Endothelial cell of umbilical vein (primary cell): ENCODE data around the gene GULP1. TPM values are rescaled to one million over a fixed set of nuclear protein-coding genes. Genes with fewer than 3 reads are reported as not detected.
"Not testable (repeated sequence)": the region's sequence is repeated elsewhere in the genome, so short reads cannot be mapped to it uniquely, and the experiment has no call there.

Experiments used
- BruUV-seq: library from RNA; stranded (reverse); fragments of 400-500 nt; replicated peaks from 2 replicates; lab custom pipeline; 2021; lab: Mats Ljungman, UMichigan
- CTCF ChIA-PET: fragments of 300-600, 350-600 bp; sonication (Branson Sonifier 250); formaldehyde crosslinking; loops from one replicate; lab custom pipeline; 2021; ENCODE audit warnings: antibody characterized with exemption, inconsistent platforms; lab: Charles Lee
- POLR2A ChIA-PET: fragments of 300-600, 350-600 bp; sonication (Branson Sonifier 250); formaldehyde crosslinking; loops from one replicate; lab custom pipeline; 2021; ENCODE audit warnings: antibody characterized with exemption, inconsistent platforms; lab: Charles Lee
- DNase-seq: peaks from one replicate; pipeline ENCODE4 v3.0.0-alpha.2; 2011; ENCODE audit warnings: low read depth, low spot score
- FAIRE-seq: peaks from 2 replicates; lab custom pipeline; 2011; peaks lifted over from hg19 to GRCh38; lab: Jason Lieb, UNC
- H2AFZ ChIP-seq: 2 replicates; pipeline ENCODE4 v1.6.0; 2012; ENCODE audit warnings: low read depth, low read length, control low read depth, inconsistent platforms
- H3K27ac ChIP-seq: 2 replicates; pipeline ENCODE4 v1.5.1; 2011; ENCODE audit warnings: low read depth, mild to moderate bottlenecking, control low read depth, low read length, moderate library complexity; ENCODE audit not compliant: insufficient read depth
- H3K27me3 ChIP-seq, 2 experiments: 2 replicates each; pipeline versions ENCODE4 v1.6.0 to v1.6.1; 2011; ENCODE audit warnings: low read length in 2 of 2, mixed read lengths in 1 of 2; ENCODE audit not compliant: control insufficient read depth in 2 of 2, insufficient read depth in 2 of 2
- H3K36me3 ChIP-seq, 2 experiments: 2 replicates in 1 of 2; 3 replicates in 1 of 2; pipeline ENCODE4 v1.5.1; 2011; ENCODE audit warnings: low read length in 2 of 2, mild to moderate bottlenecking in 1 of 2, moderate library complexity in 1 of 2; ENCODE audit not compliant: control insufficient read depth in 2 of 2, insufficient read depth in 2 of 2; ENCODE audit errors: extremely low read depth in 1 of 2
- H3K4me1 ChIP-seq: 3 replicates; pipeline ENCODE4 v1.5.1; 2011; ENCODE audit warnings: mild to moderate bottlenecking, low read length; ENCODE audit not compliant: control insufficient read depth, insufficient read depth; ENCODE audit errors: extremely low read depth
- H3K4me2 ChIP-seq: 2 replicates; pipeline ENCODE4 v1.6.1; 2011; ENCODE audit warnings: low read length, control low read depth, mixed read lengths; ENCODE audit not compliant: insufficient read depth
- H3K4me3 ChIP-seq, 3 experiments: fragments of 200-600 bp in 1 of 3; sonication (generic), shearing (Covaris generic) in 1 of 3; replicated peaks in 1 of 3; 2 replicates each; pipeline ENCODE4 v1.5.1; 2011 to 2016; ENCODE audit warnings: control low read depth in 3 of 3, low read length in 3 of 3, mild to moderate bottlenecking in 2 of 3, inconsistent platforms in 1 of 3, low read depth in 1 of 3, moderate library complexity in 1 of 3; ENCODE audit not compliant: insufficient read depth in 1 of 3
- H3K79me2 ChIP-seq: 2 replicates; pipeline ENCODE4 v1.6.0; 2012; ENCODE audit warnings: low read length, inconsistent platforms; ENCODE audit not compliant: control insufficient read depth, insufficient read depth
- H3K9ac ChIP-seq: replicated peaks from 2 replicates; pipeline ENCODE3; 2011; ENCODE audit warnings: low read length, control low read depth; ENCODE audit not compliant: insufficient read depth; ENCODE audit errors: extremely low read depth
- H3K9me1 ChIP-seq: replicated peaks from 3 replicates; pipeline ENCODE4 v1.6.0; 2011; ENCODE audit warnings: mild to moderate bottlenecking, low read length; ENCODE audit not compliant: control insufficient read depth, insufficient read depth; ENCODE audit errors: extremely low read depth
- H3K9me3 ChIP-seq: replicated peaks from 2 replicates; pipeline ENCODE4 v1.5.1; 2012; ENCODE audit warnings: low read length, inconsistent platforms; ENCODE audit not compliant: control insufficient read depth, insufficient read depth
- H4K20me1 ChIP-seq: replicated peaks from 2 replicates; pipeline ENCODE3; 2011; ENCODE audit warnings: mild to moderate bottlenecking, low read length; ENCODE audit not compliant: control insufficient read depth, insufficient read depth; ENCODE audit errors: extremely low read depth
- JUN ChIP-seq: IDR thresholded peaks from 2 replicates; pipeline ENCODE4 v1.6.1; 2011; ENCODE audit warnings: borderline replicate concordance, low read depth; ENCODE audit not compliant: insufficient read length, insufficient read depth
- POLR2A ChIP-seq: IDR thresholded peaks from 2 replicates; pipeline ENCODE4 v1.6.1; 2012; ENCODE audit warnings: low read depth, mild to moderate bottlenecking, control low read depth, low read length
- POLR2AphosphoS5 ChIP-seq: IDR thresholded peaks from 2 replicates; pipeline ENCODE4 v1.6.1; 2012; ENCODE audit warnings: low read depth, mild to moderate bottlenecking, control low read depth, low read length, moderate library complexity; ENCODE audit not compliant: insufficient read depth
- dilution Hi-C: fragments of 300-500 bp; cut with MboI; formaldehyde crosslinking; loops from one replicate; pipeline ENCODE4 v1.15.0; 2019; ENCODE audit warnings: low sequenced_read_pairs; ENCODE audit not compliant: extremely low pct_ligation_motif_present
- intact Hi-C: fragments of 100-400 bp; cut with micrococcal nuclease; formaldehyde crosslinking; loops from one replicate; pipeline ENCODE4 v1.10.0; 2022
- polyA plus RNA-seq, 4 experiments: library from polyadenylated mRNA; depleted of rRNA in 3 of 4; stranded (reverse) in 3 of 4; unstranded in 1 of 4; fragments of >200 nt; gene quantifications; 2 replicates each; pipeline versions ENCODE4 v1.2.1 to v1.2.3, GENCODE V29; 2011 to 2012; ENCODE audit warnings: missing spikeins in 1 of 4
- total RNA-seq: library from RNA; stranded (reverse); gene quantifications from 2 replicates; pipeline ENCODE4 v1.2.3, GENCODE V29; 2021

Gene GULP1
- total and polyA plus RNA-seq, 2 donors (not counting 3 experiments of a cell fraction or from before 2014, with no cell fraction given): 24.4 to 53.8 TPM

GRCh38 chr2:188466078-188466477 lies 174.4 kb downstream of the GULP1 start:
- H3K27ac ChIP-seq, POLR2A ChIA-PET, H3K9me3 ChIP-seq, FAIRE-seq, H3K9me1 ChIP-seq, H3K79me2 ChIP-seq, H3K36me3 ChIP-seq, H2AFZ ChIP-seq, H3K4me1 ChIP-seq, H3K4me3 ChIP-seq, H3K27me3 ChIP-seq, intact Hi-C loops, H4K20me1 ChIP-seq, DNase-seq, H3K9ac ChIP-seq, BruUV-seq, H3K4me2 ChIP-seq, dilution Hi-C loops: not testable (repeated sequence)
- CTCF ChIA-PET: interaction anchor here (0.6 to 1.5 kb wide), 4 partner anchors 10 to 947 kb away, joined by 3 to 4 read pairs (median 3); no protein-coding TSS in a partner anchor

GRCh38 chr2:188466761-188467160 lies 175.1 kb downstream of the GULP1 start:
- no TSS peak for BruUV-seq
- intact Hi-C loops: no loop called here
- FAIRE-seq (no peak), DNase-seq (no peak)
- Histone ChIP-seq H3K79me2 (peaks cover 2% of the 10 kb centered on the region), H3K4me3 (no peak overlapping the region), H3K9me3 (no peaks in the 10 kb centered on the region), H3K27me3 (no peaks in the 10 kb centered on the region), H4K20me1 (no peaks in the 10 kb centered on the region), H3K4me2 (no peak overlapping the region), H3K4me1 (no peaks in the 10 kb centered on the region), H3K9me1 (no peaks in the 10 kb centered on the region), H3K36me3 (no peaks in the 10 kb centered on the region), H3K27ac (no peak overlapping the region), H2AFZ (no peak overlapping the region), H3K9ac (no peak overlapping the region)
- TF ChIP-seq POLR2A (no peak), JUN (no peak), POLR2AphosphoS5 (no peak)
- CTCF ChIA-PET: interaction anchor here (0.7 to 1.5 kb wide), 2 partner anchors 11 to 316 kb away, joined by 3 to 4 read pairs; no protein-coding TSS in a partner anchor
- POLR2A ChIA-PET: no interaction called here
- dilution Hi-C loops: no loop called here
